ENCODE data around the gene MIEN1.

GRCh38 chr17:39696731-39697130 lies 33.6 kb downstream of the MIEN1 start:
- TF ChIP-seq POLR2A (IDR thresholded peaks at IDR 0.05) (no peak), CTCF (IDR thresholded peaks at IDR 0.05) (no peak)

Measured in body of pancreas (tissue), 4 donors.